GM23248 (cell line): ENCODE data around the gene CORO2B.

Source experiments
- EZH2 ChIP-seq: fragments of 200-600 bp; sonication (generic); IDR thresholded peaks from 2 replicates; pipeline ENCODE4 v1.6.1; 2018; ENCODE audit warnings: antibody characterized with exemption, mild to moderate bottlenecking; ENCODE audit not compliant: insufficient read depth, poor library complexity, severe bottlenecking
- EZH2phosphoT487 ChIP-seq: fragments of 200-600 bp; sonication (generic); IDR thresholded peaks from 2 replicates; pipeline ENCODE4 v1.6.1; 2018; ENCODE audit warnings: antibody characterized with exemption, moderate library complexity, mild to moderate bottlenecking, low read depth; ENCODE audit not compliant: insufficient read depth

- TF ChIP-seq EZH2 (no peak), EZH2phosphoT487 (no peak)
Measured at GRCh38 chr15:68678746-68679145, 100.0 kb downstream of the CORO2B start.
